HG02678 (cell line): Measurements from ENCODE around the gene CTCF.

Experiments used
- ATAC-seq: cut with Tn5 transposase; IDR thresholded peaks from one replicate; pipeline ENCODE4 v1.9.1; 2021; ENCODE audit warnings: mild to moderate bottlenecking, moderate library complexity; ENCODE audit not compliant: unreplicated experiment

CTCF gene

DNA sequence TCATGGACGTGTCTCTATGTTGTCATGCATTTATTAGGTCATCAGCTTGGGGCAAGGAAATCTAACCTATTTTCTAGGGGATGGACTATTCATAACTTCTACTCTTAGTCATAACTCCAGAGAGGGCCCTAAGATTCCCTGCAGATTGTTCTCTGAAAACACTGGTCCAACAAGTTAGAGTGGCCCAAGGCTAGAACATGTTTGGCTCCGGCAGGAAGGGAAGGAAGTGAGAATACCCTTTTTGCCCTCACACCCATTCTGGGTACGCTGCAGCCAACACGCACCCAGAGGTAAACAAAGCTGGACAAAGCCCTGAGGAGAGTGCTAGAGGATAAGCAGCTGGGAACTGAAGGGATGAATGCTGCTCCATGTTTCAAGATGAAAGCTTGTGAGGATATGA is 114.2 kb downstream of the CTCF start:
- no peak for ATAC-seq

DNA sequence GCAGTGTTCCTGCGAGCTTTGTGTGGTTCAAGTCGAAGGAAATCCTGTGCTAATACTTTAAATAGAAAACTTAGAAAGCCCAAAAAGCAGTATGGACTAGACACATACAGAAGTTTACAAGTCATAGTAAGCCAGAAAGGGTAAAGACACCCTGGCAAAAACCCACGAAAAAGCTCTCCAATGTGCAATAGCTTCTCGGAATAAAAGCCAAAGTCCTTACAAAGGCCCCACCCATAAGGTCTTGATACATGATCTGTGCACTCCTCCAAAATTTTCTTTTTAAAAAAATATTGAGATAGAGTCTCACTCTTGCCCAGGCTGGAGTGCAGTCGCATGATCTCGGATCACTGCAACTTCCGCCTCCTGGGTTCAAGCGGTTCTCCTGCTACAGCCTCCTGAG is 114.6 kb downstream of the CTCF start:
- no peak for ATAC-seq

- ATAC-seq: no peak
Observed at GRCh38 chr16:67677712-67678111, 115.4 kb downstream of the CTCF start.

DNA sequence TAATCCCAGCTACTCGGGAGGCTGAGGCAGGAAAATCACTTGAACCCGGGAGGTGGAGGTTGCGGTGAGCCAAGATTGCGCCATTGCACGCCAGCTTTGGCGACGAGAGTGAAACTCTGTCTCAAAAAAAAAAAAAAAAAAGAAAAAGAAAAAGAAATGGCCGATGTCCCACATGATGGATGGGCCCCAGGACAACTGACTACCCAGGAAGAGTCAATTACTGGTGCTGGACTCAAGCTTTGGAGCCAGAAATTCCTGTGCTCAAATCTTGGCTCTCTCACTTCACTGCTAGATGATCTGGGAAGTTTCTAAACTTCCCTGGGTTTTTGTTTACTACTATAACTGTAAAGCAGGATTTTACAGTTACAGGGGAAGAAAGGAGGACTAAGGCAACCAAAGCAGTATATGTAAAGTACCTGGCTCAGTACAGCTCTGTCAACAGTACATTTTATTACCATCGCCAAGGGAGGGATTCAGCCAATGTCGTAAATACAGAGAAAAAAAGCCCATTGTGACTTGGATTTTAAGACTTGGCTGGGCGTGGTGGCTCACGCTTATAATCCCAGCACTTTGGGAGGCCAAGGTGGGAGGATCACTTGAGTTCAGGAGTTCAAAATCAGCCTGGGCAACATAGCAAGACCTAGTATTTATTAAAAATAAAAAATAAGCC is 116.2 kb downstream of the CTCF start:
- ATAC-seq: no peak

DNA sequence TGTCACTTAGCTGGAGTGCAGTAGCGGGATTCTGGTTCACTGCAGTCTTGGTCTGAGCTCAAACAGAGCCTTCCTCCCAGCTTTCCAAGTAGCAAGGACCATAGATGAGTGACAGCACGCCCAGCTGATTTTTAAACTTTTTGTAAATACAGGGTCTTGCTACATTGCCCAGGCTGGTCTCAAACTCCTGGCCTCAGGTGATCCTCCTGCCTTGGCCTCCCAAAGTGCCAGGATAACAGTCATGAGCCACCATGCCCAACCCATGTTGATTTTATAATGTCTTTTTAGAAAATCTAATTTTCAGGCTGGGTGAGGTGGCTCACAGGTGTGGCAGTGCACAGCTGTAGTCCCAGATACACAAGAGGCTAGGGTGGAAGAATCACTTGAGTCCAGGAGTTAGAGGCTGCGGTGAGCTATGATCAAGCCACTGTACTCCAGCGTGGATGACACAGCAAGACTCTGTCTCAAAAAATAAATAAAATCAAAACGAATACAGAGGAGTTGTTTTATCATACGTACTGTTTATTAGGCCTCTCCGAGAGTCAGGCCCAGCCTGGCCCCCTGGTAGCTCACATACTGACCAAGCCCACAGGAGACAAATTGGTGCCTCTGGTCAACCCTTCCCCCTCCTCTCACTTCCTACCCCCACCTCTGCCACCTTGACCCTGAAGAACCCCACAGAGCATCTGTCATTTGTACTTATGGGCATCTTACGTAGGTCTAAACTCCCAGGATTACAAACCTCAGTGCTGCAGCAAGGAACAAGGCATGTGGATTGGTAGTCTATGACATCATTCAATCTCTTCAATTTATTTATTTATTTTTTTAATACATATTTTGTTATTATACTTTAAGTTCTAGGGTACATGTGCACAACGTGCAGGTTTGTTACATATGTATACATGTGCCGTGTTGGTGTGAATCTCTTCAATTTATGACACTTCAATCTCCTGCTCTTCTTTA is 117.9 kb downstream of the CTCF start:
- no peak for ATAC-seq

DNA sequence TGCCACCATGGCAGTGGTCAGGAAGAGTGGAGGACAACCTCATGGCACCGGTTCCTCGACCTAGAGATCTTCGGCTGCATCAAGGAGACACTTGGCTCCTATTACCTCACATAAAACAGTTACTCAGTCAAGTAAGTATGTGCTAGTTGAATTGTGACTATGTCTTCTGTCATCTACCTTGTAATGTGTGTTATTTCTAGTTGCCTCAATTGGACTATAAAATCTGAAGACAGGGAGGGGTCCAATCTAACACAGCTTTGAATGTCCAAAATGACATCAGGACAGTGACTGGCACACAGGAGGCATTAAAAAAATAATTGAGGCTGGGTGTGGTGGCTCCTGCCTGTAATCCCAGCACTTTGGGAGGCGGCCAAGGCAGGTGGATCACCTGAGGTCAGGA is 121.4 kb downstream of the CTCF start:
- ATAC-seq: no peak

DNA sequence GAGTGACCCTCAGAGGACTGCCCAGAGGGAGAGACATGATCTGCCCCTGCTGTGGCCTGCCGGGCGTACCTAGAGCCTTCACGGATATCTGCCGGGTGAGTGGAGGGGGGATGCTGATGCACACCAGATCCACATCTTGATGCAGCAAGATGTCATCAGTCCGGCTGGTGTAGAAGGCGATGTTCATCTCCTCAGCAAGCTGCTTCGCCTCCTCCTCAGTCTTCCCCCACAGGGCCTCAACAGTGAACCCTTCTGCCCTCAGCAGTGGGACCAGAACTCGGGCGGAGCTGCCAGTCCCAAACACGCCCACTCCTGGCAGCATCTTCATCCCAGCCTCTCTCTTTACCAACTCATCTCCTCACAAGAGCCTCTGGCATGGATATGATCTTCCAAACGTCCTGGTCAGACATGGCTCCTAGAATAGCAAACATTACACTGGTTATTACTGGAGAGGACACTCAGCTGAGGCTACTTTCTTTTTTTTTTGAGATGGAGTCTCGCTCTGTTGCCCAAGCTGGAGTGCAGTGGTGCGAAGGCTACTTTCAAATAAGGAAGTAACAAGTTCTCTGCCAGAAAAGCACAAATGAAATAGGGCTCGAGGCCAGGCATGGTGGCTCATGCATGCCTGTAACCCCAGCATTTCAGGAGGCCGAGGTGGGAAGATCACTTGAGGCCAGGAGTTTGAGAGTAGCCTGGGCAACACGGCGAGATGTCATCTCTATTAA is 123.2 kb downstream of the CTCF start:
- ATAC-seq: no peak
